A549 treated with GW870086 at 1 μM for 4 hours (cell line): ENCODE data around the gene FCRL2. TPM values are rescaled to one million over a fixed set of nuclear protein-coding genes. Genes with fewer than 3 reads are reported as not detected.

ENCODE experiments used
- total RNA-seq: library from RNA; stranded (reverse); fragments of 200-300 nt; extraction: Qiagen RNA extraction; gene quantifications from 5 replicates; pipeline ENCODE4 v1.2.3, GENCODE V29; 2022; ENCODE audit warnings: low read depth

The FCRL2 gene, protein sequence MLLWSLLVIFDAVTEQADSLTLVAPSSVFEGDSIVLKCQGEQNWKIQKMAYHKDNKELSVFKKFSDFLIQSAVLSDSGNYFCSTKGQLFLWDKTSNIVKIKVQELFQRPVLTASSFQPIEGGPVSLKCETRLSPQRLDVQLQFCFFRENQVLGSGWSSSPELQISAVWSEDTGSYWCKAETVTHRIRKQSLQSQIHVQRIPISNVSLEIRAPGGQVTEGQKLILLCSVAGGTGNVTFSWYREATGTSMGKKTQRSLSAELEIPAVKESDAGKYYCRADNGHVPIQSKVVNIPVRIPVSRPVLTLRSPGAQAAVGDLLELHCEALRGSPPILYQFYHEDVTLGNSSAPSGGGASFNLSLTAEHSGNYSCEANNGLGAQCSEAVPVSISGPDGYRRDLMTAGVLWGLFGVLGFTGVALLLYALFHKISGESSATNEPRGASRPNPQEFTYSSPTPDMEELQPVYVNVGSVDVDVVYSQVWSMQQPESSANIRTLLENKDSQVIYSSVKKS
- total RNA-seq = not detected in 5 replicates

DNA sequence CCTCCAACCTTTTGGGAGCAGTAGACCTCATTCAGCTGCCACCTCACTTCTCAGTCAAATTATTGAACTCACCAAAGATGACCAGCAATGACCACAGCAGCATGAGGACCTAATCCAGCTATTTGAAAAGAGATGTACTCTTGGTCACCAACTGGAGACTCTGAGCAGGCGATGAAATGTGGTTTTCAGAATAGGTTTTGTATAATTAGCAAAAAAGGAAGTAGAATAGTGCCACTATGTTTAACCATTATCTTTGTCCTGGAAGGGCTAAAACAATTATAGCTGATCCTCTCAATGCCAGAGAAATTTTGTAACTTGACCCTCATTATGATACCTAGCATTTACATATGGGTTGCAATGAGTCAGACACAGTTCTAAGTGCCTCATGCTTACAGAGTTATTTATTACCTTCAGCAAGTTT lies at the start of gene FCRL2:
FCRL2 (minus strand) TSS at position 162 of the 421 bp plus-strand sequence; CDS start at position 103, 59 bp downstream.

DNA sequence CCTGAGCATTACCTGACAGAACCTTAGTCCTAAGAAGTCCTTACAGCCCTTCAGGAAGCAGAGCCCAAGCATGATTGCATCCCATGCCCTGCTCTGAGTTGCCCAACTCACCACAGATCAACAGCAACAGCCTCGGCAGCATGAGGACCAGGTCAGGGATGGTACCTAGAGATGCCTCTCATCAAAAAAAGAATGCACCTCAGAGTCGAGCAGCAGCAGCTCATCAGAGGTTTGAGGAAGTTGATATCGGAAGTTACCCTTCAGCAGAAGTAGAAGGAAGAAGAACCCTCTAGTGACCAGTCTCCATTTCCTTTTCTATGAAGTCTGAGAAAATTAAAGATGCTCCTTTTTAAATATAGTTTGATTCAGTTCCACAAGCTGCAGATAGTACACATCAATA lies 43.0 kb upstream of the FCRL2 start, which contains the start of gene FCRL1:
FCRL1 (minus strand) TSS at position 225 of the 400 bp plus-strand sequence; CDS start at position 142, 83 bp downstream.

DNA sequence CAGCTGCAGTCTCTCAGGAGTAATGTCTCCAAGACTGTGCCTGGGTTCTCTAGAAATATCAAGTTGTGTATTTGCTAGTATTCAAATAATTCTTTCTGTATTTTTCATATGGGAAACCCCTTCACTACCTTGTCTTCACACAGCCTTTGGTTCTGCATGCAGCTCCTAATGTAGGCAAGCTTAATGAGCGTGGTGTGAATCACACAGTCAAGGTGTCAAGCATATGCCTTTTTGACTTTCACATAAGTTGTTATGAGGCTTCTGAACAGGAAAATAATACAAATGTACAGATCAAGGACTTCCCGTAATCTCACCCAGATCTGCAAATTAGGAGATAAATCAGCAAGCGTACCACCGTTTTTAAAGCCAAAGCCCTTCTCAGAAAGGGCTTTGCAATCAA lies 76.2 kb downstream of the FCRL2 start, which contains the start of gene FCRL3:
FCRL3 (minus strand) TSS at position 38 of the 400 bp plus-strand sequence. CDS start 280 bp downstream, outside the sequence.

Other genes starting within 250 kb of the FCRL2 start
- gene FCRL5, start 224.6 kb downstream of the FCRL2 start, total RNA-seq = not detected in 5 replicates
- not detected in 5 replicates for gene FCRL4, start 179.0 kb downstream of the FCRL2 start, total RNA-seq
- gene FCRL3, start 76.4 kb downstream of the FCRL2 start, total RNA-seq = 0.02 TPM in 1 of 5 replicates, not detected in the others
- not detected in 5 replicates for gene FCRL1, start 43.0 kb upstream of the FCRL2 start, total RNA-seq
- gene CD5L, start 64.7 kb upstream of the FCRL2 start, total RNA-seq = not detected in 5 replicates
- gene KIRREL1, start 216.5 kb upstream of the FCRL2 start, total RNA-seq = 18.6 to 31.5 TPM (median 26.4 TPM) in 5 replicates